AG04449 (cell line): Measurements from ENCODE around the gene SERP2.

ENCODE experiments used
- CTCF ChIA-PET: fragments of 350-600 bp; formaldehyde crosslinking; extraction: SDS; loops from one replicate; lab custom pipeline; 2021; ENCODE audit warnings: antibody characterized with exemption; lab: Yijun Ruan, JAX
- POLR2A ChIA-PET: fragments of 400-600, 350-600 bp; formaldehyde crosslinking; extraction: SDS; loops from one replicate; lab custom pipeline; 2020; ENCODE audit warnings: antibody characterized with exemption, inconsistent platforms; lab: Yijun Ruan, JAX
- DNase-seq: peaks from one replicate; pipeline ENCODE4 v3.0.0-alpha.2; 2010; ENCODE audit warnings: low read depth, low spot score
- H3K4me3 ChIP-seq: 2 replicates; pipeline ENCODE4 v1.5.1; 2011; ENCODE audit warnings: low read depth, mild to moderate bottlenecking, control low read depth, low read length
- TF ChIP-seq, protein P1 (sequence below): IDR thresholded peaks from one replicate; pipeline ENCODE4 v1.5.1; 2011; ENCODE audit warnings: mild to moderate bottlenecking, moderate library complexity, low read length, control low read depth, inconsistent platforms; ENCODE audit not compliant: insufficient read depth; ENCODE audit errors: missing control alignments

SERP2 gene

DNA sequence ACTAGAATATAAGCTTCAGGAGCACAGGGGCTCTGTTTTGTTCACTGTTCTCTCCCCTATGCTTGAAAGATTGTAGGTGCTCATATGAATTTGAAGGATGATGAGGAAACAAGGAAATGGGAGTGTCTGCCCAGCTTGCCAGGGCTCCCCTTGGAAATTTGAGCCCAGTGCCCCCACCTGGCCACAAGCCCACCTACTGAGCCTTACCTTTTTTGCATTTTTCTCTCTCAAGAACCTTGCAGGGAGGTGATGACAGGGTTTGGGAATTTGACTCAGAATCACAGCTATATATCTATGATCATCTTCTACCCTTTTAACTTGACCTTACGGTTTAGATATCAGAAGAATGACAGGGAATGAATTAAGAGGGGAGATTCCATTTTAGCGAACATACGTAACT, 33.8 kb downstream of the SERP2 start:
- POLR2A ChIA-PET = no interaction called here
- DNase-seq = no peak
- H3K4me3 ChIP-seq = no peak overlapping the region
- CTCF ChIA-PET = interaction anchor here (1.4 kb wide), 1 partner anchor 11 kb away, joined by 3 read pairs; no protein-coding TSS in a partner anchor
- TF ChIP-seq, protein P1, sequence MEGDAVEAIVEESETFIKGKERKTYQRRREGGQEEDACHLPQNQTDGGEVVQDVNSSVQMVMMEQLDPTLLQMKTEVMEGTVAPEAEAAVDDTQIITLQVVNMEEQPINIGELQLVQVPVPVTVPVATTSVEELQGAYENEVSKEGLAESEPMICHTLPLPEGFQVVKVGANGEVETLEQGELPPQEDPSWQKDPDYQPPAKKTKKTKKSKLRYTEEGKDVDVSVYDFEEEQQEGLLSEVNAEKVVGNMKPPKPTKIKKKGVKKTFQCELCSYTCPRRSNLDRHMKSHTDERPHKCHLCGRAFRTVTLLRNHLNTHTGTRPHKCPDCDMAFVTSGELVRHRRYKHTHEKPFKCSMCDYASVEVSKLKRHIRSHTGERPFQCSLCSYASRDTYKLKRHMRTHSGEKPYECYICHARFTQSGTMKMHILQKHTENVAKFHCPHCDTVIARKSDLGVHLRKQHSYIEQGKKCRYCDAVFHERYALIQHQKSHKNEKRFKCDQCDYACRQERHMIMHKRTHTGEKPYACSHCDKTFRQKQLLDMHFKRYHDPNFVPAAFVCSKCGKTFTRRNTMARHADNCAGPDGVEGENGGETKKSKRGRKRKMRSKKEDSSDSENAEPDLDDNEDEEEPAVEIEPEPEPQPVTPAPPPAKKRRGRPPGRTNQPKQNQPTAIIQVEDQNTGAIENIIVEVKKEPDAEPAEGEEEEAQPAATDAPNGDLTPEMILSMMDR = no peak

DNA sequence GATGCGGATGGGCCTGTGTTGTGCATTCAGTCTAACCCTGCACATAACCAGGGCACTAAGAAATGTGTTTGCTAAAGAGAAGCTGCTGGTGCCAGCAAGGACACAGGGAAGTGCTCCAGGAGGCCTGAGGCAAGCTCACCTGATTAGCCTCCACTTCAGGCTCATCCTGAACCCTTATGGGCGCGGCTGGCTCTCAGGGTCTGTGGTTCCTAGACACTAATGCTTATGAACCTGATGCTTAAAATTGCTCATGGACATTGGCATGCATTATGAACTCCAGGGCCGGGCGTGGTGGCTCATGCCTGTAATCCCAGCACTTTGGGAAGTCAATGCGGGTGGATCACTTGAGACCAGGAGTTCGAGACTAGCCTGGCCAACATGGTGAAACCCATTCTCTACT, 34.3 kb downstream of the SERP2 start:
- TF ChIP-seq, protein P1 = no peak
- ChIA-PET CTCF (interaction anchor here (1.4 kb wide), 1 partner anchor 10 kb away, joined by 3 read pairs; no protein-coding TSS in a partner anchor), POLR2A (no interaction called here)
- no peak for DNase-seq
- no peak overlapping the region for H3K4me3 ChIP-seq

DNA sequence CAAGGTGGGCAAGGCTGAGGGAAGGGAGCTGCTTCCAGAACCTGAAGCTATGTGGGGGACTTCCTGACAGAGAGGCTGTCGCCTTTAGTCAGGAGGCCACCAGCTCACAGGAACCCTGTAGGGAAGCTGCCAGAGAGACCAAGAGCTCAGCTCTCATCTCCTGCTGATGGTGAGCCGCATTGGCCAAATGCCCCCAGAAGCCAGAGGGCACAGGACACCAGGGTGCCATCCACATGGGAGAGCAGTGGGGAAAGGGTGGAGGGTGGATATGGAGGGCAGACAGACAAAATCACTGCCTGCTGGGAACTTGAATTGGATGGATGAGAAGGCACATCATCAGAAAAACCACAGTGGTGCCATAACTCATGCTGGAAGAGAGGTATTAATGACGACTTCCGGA, 36.0 kb downstream of the SERP2 start:
- POLR2A ChIA-PET = no interaction called here
- H3K4me3 ChIP-seq = no peak overlapping the region
- CTCF ChIA-PET = interaction anchor here (1.0 kb wide), 1 partner anchor 501 kb away, joined by 3 read pairs; no protein-coding TSS in a partner anchor
- TF ChIP-seq, protein P1 = no peak
- DNase-seq = no peak

DNA sequence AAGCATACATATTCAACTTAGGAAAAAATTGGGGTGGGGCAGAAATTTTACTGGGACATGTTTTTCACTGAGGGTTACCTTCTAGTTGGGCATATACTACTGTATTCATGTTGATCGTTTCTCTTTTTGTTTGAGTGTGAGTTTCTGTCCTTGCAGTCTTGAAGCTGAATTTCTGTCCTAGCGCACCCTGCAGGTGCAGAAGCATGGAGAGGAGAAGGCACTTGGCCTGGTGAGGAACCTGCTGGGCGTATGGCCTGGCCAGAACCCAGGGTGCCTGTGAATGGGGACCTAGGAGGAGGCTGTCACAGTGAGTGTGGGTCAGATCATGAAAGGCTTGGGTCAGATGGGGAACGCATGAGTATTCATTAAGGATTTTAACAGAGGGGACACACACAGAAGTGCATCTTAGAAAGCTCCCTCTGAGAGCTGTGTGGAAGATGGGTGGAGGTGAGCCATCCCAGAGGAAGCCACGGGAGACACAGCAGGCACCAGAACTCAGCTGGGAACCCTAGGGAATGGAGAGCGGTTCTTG, 36.8 kb downstream of the SERP2 start:
- ChIA-PET CTCF (interaction anchor here (1.0 kb wide), 1 partner anchor 502 kb away, joined by 3 read pairs; no protein-coding TSS in a partner anchor), POLR2A (no interaction called here)
- no peak for DNase-seq
- TF ChIP-seq, protein P1 = no peak
- H3K4me3 ChIP-seq = no peak overlapping the region

DNA sequence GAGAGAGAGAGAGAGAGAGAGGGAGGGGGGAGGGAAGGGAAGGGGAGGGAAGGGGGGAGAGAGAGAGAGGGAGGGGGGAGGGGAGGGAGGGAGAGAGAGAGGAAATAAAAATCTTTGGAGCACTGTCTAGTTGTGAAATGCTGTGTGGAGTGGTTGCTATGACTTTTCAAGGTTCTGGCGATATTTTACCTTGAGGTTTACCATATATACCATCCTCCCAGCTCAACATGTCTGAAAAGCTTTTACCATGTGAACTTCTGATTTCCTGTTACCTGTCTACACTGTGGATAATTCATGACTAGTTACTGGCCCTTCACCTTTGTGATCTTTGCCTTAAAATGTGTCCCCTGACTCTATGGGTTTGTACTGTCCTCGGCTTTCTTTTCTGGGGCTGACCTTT, 38.2 kb downstream of the SERP2 start:
- H3K4me3 ChIP-seq = no peak overlapping the region
- TF ChIP-seq, protein P1 = no peak
- ChIA-PET POLR2A (no interaction called here), CTCF (no interaction called here)
- DNase-seq = no peak

DNA sequence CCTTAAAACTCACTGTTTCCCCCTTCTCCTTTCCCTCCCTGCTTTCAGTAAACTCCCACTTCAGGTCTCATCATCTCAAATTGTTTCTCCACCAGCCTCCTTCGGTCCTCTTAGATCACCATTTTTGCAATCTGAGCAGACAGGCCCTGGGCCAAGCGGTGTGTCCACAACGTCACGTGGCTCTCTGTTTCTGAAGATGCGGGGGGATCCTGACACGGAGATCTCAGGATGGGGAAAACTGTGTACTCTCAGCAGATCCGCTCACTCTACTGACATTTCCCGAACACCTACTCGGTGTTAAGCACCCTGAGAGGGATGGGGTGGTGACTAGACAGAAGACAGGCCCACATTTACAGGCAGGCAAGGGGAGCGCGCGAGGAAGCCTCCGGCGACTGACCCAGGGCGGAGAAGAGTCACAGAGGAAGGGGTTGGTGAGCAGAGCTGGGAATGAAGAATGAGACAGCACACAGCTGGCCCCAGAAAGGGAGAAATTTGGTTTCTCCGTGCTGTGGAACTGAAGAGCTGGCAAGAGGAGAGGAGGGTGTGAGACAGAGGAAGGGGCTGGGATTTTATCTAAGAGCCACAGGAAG, 38.8 kb downstream of the SERP2 start:
- ChIA-PET POLR2A (no interaction called here), CTCF (no interaction called here)
- TF ChIP-seq, protein P1 = no peak
- H3K4me3 ChIP-seq = no peak overlapping the region
- no peak for DNase-seq
